HAP-1 (cell line): ENCODE results near the gene TK1.
A peak's percentile ranks its signal among the peaks of the same experiment; 100 is the strongest.
"Not testable (repeated sequence)": the region's sequence is repeated elsewhere in the genome, so short reads cannot be mapped to it uniquely, and the experiment has no call there.

ENCODE experiments used
- DNase-seq, 2 experiments: peaks; one replicate each; pipeline ENCODE4 v3.0.0-alpha.2; 2016 to 2020; ENCODE audit warnings: low spot score in 2 of 2
- H3K27me3 ChIP-seq: fragments of 250-450 bp; sonication (Bioruptor Pico); 2 replicates; pipeline ENCODE4 v1.5.1; 2020; ENCODE audit warnings: low read depth, mild to moderate bottlenecking, moderate library complexity
- H3K36me3 ChIP-seq: fragments of 250-450 bp; sonication (Bioruptor Pico); replicated peaks from 2 replicates; pipeline ENCODE4 v1.5.1; 2020; ENCODE audit warnings: mild to moderate bottlenecking
- H3K4me1 ChIP-seq: fragments of 250-450 bp; sonication (Bioruptor Pico); 2 replicates; pipeline ENCODE4 v1.5.1; 2020; ENCODE audit warnings: mild to moderate bottlenecking
- H3K4me3 ChIP-seq: fragments of 250-450 bp; sonication (Bioruptor Pico); 2 replicates; pipeline ENCODE4 v1.5.1; 2020; ENCODE audit warnings: mild to moderate bottlenecking, moderate library complexity
- H3K9me3 ChIP-seq: fragments of 250-450 bp; sonication (Bioruptor Pico); 2 replicates; pipeline ENCODE4 v1.5.1; 2020; ENCODE audit warnings: mild to moderate bottlenecking, moderate library complexity
- in situ Hi-C: fragments of 300-500 bp; cut with MboI; formaldehyde crosslinking; loops from 3 replicates; pipeline ENCODE4 v1.14.3; 2020; ENCODE audit warnings: low sequenced_read_pairs, inconsistent platforms, mixed read lengths

The TK1 gene

DNA sequence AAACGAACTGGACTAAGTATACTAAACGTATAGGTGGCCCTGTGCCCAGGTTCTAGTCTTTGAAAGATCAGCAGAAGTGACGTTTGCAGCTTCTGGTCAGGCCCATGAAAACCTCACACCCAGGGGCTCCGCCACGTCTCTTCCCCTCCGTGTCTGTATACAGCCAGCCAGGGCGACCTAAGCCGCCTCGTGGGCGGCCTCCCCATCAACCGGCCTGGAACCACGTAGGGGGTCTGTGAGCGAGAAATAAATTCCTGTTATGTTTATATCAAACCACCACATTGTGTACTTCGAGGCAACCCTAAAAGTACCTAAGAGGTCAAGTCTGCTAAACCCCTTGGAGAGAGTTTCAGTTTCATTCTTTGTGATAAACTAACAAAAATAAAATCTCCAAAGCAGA is 6.8 kb downstream of the TK1 start:
- in situ Hi-C loops = no loop called here
- H3K4me3 ChIP-seq = no peak overlapping the region
- H3K4me1 ChIP-seq = peaks cover 6% of the 10 kb centered on the region

DNA sequence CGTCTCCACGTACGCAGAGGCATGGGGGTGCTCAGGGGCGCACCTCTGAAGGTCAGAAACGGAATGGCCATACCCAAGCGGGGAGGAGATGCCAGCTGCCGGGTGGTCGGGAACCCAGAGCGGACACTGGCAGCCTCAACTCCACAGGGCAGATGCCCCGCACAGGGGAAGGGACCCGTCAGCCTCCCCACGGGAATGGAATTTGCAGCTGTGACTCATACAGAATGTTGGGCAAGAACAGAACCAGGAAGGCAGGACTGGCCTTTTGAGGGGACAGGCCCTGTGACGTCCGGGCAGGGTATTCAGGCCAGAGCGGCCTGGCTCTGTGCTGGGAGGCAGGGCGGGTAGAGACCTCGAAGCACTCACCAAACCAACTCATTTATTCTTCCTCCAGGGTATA is 7.5 kb downstream of the TK1 start:
- Histone ChIP-seq H3K36me3 (peaks cover 89% of the 10 kb centered on the region), H3K9me3 (no peaks in the 10 kb centered on the region), H3K4me3 (no peak overlapping the region), H3K27me3 (no peaks in the 10 kb centered on the region), H3K4me1 (no peaks in the 10 kb centered on the region)
- in situ Hi-C loops = loop anchor here (10.0 kb wide), 1 partner anchor 795 kb away; the partner anchor contains the start of gene LGALS3BP
- DNase-seq = no peak

More for the DNA sequence above, 6.8 kb downstream of the TK1 start:
- DNase-seq = no peak
- Histone ChIP-seq H3K36me3 (peaks cover 91% of the 10 kb centered on the region), H3K27me3 (no peaks in the 10 kb centered on the region), H3K9me3 (no peaks in the 10 kb centered on the region)

DNA sequence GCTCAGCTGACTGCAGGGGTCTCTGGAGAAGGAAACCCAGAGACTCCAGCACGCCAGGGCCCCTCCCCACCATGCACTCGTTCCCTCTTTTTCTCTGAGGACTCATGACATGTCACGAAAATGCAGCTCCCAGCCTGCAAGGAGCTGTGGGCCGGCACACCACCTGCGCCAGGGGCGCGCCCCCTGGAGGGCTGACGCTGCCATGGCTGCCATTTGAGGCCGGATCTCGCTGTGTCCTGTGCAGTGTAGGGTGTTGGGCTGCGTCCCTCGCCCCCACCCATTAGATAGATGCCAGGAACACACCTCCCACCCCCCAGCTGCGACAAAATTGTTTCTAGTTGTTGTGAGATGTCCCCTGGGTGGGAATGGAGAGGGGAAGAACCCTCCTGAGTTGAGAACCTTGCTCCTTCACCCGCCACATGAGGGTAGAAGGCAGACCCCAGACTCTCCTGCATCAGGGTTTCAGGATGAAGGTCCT is 10.3 kb downstream of the TK1 start:
- in situ Hi-C loops = loop anchor here (10.0 kb wide), 1 partner anchor 798 kb away; the partner anchor contains the start of gene LGALS3BP
- Histone ChIP-seq H3K27me3 (no peaks in the 10 kb centered on the region), H3K4me3 (no peak overlapping the region), H3K36me3 (peaks cover 79% of the 10 kb centered on the region), H3K4me1 (no peaks in the 10 kb centered on the region), H3K9me3 (no peaks in the 10 kb centered on the region)
- peak; percentile 34 to 81 for DNase-seq

DNA sequence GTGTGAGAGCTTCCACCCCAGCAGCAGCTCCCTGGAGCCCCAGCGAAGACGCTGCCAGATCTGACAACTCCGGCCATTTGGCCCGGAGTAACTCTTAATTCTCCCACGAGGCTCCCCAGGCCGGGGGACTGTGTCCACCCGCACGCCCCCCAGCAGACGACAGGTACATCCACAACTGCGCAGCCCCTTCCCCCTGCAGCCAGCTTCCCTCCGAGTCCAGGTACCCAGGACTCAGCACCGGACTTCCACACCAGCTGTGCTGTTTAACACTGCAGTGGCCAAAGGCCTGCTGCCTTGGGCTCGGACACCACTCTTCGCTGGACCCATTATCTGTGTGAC is 11.2 kb downstream of the TK1 start:
- in situ Hi-C loops = loop anchor here (10.0 kb wide), 1 partner anchor 799 kb away; the partner anchor contains the start of gene LGALS3BP
- Histone ChIP-seq H3K4me3 (no peak overlapping the region), H3K36me3 (peaks cover 80% of the 10 kb centered on the region)

DNA sequence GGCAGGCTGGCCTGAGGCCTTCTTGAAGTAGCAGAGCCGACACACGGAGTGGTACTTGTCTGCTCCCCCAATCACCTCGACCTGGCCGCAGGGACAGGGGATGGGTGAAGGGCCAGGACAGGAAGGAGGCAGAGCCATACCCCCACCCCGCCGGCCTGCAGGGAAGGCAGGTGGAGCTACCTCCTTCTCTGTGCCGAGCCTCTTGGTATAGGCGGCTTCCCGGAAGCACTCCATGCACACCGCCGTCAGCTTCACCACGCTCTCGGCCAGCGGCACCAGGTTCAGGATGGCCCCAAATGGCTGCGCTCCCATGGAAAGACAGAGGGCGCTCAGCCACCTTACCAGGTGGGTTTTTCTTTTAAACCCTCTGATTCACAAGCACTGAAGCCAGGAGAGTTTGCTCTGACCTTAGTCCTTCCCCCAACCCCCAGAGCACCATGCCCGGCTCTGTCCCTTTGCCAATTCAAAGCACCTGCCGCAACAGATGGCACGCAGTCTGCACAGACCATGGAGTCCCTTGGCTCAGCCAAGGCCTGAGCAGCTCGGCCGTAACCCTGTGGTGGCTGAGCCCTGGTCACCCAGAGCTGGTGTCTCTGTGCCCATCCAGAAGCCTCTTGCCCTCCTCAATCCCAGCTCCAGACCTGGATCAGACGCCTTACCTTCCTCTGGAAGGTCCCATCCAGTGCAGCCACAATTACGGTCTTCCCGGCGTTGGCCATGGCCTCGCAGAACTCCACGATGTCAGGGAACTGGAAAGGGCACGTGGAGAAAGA is 11.8 kb downstream of the TK1 start:
- Histone ChIP-seq H3K36me3 (peaks cover 76% of the 10 kb centered on the region), H3K9me3 (no peaks in the 10 kb centered on the region), H3K4me3 (no peak overlapping the region), H3K4me1 (no peaks in the 10 kb centered on the region), H3K27me3 (no peaks in the 10 kb centered on the region)
- in situ Hi-C loops = loop anchor here (10.0 kb wide), 1 partner anchor 800 kb away; the partner anchor contains the start of gene LGALS3BP
- no peak for DNase-seq

More for the DNA sequence above, 11.2 kb downstream of the TK1 start:
- Histone ChIP-seq H3K9me3 (no peaks in the 10 kb centered on the region), H3K4me1 (no peaks in the 10 kb centered on the region), H3K27me3 (no peaks in the 10 kb centered on the region)
- no peak for DNase-seq

DNA sequence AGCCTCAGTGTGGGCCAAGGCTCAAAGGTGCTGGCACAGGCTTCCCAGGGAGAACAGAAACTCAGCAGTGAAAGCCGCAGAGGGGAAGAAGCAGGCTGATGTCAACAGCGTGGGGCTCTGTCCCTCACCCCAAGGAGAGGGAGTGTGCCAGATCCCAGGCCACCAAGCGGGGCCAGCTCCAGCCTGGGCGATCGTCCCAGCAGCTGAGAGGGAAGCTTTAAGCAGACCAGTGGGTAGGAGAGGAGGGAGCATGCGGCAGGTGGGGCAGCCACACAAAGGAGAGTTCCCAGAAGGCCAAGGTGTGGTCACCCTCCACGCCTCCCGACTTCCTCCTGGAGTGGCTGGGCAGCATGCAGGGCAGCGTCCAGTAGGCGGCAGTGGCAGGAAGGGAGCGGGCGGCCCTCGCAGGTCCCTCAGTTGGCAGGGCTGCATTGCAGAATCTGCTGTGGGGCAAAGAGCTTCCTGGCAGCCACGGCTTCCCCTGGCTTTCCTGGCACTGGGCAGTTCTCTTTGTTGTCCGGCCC is 12.4 kb downstream of the TK1 start:
- H3K4me1 ChIP-seq = no peaks in the 10 kb centered on the region; the same call in 1 of the 2 replicates

DNA sequence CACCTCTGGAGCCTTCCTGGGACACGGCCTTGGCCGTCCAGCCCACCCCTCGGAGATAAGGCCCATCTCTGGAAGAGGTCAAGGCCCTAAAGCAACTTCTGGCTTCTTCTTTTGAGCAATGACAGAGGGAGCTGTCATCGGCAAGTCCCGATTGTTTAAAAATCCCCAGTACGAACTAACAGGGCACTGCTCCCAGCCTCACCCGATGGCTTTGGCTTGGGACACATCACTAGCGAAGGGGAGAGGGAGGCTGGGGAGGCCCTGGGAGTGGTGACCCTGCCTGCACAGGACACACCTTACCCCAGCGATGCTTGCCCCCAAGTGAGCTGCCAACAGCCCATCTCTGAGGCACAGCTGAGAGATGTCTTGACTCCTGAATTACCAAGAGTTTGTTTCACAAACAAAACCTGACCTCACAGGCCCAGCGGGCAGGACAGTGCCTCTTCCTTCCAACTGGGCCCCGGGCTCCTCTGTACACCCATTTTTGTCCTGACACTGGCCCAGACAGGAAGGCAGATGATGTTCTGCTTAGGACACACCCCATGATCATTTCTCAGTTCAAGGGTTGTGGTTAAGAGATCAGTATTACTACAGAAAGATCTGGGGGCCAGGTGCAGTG is 13.6 kb downstream of the TK1 start:
- H3K4me1 ChIP-seq = no peaks in the 10 kb centered on the region; the same call in 1 of the 2 replicates
- no peak overlapping the region for H3K4me3 ChIP-seq
- in situ Hi-C loops = loop anchor here (10.0 kb wide), 1 partner anchor 802 kb away; the partner anchor contains the start of gene LGALS3BP
- DNase-seq = no peak
- peaks cover 58% of the 10 kb centered on the region for H3K36me3 ChIP-seq
- no peaks in the 10 kb centered on the region for H3K9me3 ChIP-seq
- H3K27me3 ChIP-seq = no peaks in the 10 kb centered on the region

More for the DNA sequence above, 12.4 kb downstream of the TK1 start:
- DNase-seq = no peak
- no peaks in the 10 kb centered on the region for H3K9me3 ChIP-seq
- H3K27me3 ChIP-seq = no peaks in the 10 kb centered on the region
- in situ Hi-C loops = loop anchor here (10.0 kb wide), 1 partner anchor 800 kb away; the partner anchor contains the start of gene LGALS3BP
- no peak overlapping the region for H3K4me3 ChIP-seq
- peaks cover 70% of the 10 kb centered on the region for H3K36me3 ChIP-seq

DNA sequence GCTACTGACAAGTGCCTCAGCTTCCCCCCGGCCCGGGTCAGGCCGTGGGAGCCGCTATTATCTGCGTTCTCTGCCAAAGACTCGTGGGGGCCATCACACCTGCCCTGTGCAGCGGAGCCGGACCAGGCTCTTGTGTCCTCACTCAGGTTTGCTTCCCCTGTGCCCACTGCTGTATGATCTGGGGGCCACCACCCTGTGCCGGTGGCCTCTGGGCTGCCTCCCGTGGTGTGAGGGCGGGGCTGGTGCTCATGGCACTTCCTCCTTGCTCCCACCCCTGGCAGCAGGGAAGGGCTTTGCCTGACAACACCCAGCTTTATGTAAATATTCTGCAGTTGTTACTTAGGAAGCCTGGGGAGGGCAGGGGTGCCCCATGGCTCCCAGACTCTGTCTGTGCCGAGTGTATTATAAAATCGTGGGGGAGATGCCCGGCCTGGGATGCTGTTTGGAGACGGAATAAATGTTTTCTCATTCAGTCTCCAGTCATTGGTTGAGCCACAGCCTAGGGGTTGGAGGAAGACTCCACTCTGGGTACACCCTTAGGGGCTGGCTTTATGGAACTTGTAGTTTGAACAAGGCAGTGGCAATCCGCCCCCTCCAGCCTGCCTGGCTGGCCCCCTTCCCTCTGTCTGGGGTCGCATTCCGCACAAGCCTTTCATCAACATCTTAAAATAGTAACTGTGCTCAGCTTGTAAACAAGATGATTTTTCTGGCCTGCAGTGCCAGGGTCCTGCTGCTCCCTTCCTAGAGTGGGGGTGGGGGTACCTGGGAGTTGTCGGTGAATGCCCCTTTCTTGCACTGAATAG is 14.4 kb downstream of the TK1 start:
- no peaks in the 10 kb centered on the region for H3K27me3 ChIP-seq
- H3K9me3 ChIP-seq = no peaks in the 10 kb centered on the region
- in situ Hi-C loops = loop anchor here (10.0 kb wide), 1 partner anchor 802 kb away; the partner anchor contains the start of gene LGALS3BP
- no peak for DNase-seq
- H3K4me1 ChIP-seq = peaks cover 4% of the 10 kb centered on the region
- H3K4me3 ChIP-seq = no peak overlapping the region
- peaks cover 52% of the 10 kb centered on the region for H3K36me3 ChIP-seq

DNA sequence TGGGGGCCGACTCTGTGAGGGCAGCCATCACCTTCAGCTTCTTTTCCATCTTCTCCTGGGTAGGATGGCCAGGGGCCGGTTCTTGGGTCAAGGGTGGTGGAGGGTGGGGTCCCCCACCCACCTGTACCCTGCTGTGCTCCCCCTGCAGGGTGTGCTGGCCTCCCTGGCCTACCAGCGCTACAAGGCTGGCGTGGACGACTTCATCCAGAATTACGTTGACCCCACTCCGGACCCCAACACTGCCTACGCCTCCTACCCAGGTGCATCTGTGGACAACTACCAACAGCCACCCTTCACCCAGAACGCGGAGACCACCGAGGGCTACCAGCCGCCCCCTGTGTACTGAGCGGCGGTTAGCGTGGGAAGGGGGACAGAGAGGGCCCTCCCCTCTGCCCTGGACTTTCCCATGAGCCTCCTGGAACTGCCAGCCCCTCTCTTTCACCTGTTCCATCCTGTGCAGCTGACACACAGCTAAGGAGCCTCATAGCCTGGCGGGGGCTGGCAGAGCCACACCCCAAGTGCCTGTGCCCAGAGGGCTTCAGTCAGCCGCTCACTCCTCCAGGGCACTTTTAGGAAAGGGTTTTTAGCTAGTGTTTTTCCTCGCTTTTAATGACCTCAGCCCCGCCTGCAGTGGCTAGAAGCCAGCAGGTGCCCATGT is 15.1 kb downstream of the TK1 start:
- peaks cover 49% of the 10 kb centered on the region for H3K36me3 ChIP-seq

DNA sequence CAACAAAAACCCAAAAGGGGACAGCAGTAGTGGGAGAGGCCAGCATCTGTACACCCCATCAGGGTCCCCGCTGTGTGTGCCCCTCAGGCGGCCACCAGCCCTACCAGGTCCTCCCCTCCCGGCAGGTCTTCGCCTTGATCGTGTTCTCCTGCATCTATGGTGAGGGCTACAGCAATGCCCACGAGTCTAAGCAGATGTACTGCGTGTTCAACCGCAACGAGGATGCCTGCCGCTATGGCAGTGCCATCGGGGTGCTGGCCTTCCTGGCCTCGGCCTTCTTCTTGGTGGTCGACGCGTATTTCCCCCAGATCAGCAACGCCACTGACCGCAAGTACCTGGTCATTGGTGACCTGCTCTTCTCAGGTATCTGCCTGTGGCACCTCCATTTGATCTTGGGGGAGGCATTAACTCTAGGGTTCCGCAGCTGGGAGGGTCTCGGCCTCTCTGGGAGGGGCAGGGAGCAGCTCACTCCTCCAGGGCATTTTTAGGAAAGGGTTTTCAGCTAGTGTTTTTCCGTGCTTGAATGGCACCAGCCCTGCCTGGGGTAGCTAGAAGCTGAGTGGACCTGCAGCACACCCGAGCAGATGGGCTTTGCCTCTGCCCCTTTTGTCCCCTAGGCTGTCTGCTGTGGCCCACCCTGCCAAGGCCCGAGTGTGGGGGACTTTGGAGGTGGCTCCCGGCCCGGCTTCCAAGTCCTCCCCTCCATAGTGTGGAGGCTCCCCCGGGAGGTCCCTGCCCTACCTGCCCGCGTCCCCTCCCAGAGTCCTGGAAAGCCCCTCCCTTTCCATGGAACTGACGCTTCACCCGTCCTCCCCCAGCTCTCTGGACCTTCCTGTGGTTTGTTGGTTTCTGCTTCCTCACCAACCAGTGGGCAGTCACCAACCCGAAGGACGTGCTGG is 15.9 kb downstream of the TK1 start:
- Histone ChIP-seq H3K4me1 (peaks cover 4% of the 10 kb centered on the region), H3K36me3 (peaks cover 41% of the 10 kb centered on the region), H3K9me3 (no peaks in the 10 kb centered on the region), H3K4me3 (no peak overlapping the region), H3K27me3 (no peaks in the 10 kb centered on the region)
- in situ Hi-C loops = loop anchor here (10.0 kb wide), 1 partner anchor 804 kb away; the partner anchor contains the start of gene LGALS3BP
- DNase-seq = no peak

More for the DNA sequence above, 15.1 kb downstream of the TK1 start:
- not testable (repeated sequence) for H3K4me1 ChIP-seq, H3K9me3 ChIP-seq, DNase-seq, H3K27me3 ChIP-seq, H3K4me3 ChIP-seq
- in situ Hi-C loops = loop anchor here (10.0 kb wide), 1 partner anchor 803 kb away; the partner anchor contains the start of gene LGALS3BP

DNA sequence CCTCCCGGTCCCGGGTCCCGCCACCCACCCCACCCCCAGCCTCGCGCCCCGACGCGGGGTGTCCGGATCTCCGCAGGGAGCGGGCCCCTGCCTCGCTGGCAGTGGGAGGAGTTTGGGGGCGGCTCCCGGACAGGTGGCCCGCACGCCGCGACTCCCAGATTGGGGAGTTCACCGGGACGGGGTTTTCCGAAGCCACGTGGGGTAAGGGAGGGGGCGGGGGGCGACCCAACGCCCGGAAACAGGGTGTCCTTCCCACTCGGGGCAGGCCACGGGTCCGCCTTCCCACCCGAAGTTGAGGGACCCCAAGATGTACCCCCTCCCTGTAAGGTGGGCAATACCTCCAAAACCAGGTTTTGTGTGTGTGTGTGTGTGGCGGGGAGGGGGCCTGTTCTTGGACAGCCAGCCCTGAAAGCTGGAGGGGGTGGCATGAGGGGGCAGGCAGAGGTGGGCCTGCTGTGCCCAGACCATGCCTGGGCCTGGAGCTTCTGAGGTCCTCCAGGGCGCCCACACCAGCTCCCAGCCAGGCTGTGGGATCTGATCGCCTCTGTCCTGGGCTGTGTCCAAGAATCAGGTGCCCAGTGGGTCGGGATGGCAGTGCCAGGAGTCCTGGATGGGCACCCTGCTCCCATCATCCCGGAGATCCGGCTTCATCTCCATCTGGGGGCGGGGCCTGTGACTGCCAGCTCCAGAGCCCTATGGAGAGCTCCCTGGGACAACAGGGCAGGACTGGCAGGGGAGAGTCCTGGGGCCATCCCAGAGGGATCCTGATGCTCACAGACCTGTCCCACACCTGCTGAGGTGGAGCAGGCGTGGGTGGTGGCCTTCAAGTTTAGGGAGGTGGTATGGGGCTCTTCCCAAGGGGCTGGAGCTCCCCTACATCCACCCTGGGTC is 17.7 kb downstream of the TK1 start:
- DNase-seq = peak; percentile 38 to 82
- no peaks in the 10 kb centered on the region for H3K27me3 ChIP-seq
- H3K4me3 ChIP-seq = peak overlapping the region; percentile 68
- H3K36me3 ChIP-seq = peaks cover 25% of the 10 kb centered on the region
- H3K4me1 ChIP-seq = peaks cover 4% of the 10 kb centered on the region
- in situ Hi-C loops = no loop called here
- no peaks in the 10 kb centered on the region for H3K9me3 ChIP-seq
